ENCODE measurements around the gene NLRP6.
"Not testable (repeated sequence)": the region's sequence is repeated elsewhere in the genome, so short reads cannot be mapped to it uniquely, and the experiment has no call there.

NLRP6 gene

GRCh38 chr11:278001-278951 is at the start of gene NLRP6:
TSS of gene NLRP6 (plus strand) at chr11:278407. CDS start at chr11:278570, 163 bp downstream.
- DNase-seq, result no peak

- no peak for DNase-seq
Observed at GRCh38 chr11:230431-230830, 47.8 kb upstream of the NLRP6 start.

- DNase-seq, result no peak
Observed at GRCh38 chr11:232783-233565, 45.2 kb upstream of the NLRP6 start.

GRCh38 chr11:235180-235579 is 43.0 kb upstream of the NLRP6 start:
- no peak for DNase-seq

GRCh38 chr11:235609-235996 is 42.6 kb upstream of the NLRP6 start:
- DNase-seq, result peak; percentile 64

- peak; percentile 85 for DNase-seq
Observed at GRCh38 chr11:235997-236773, 42.0 kb upstream of the NLRP6 start, which contains the start of gene SIRT3. TSS of gene SIRT3 (minus strand) at chr11:236342. CDS start at chr11:236328, 14 bp downstream.

- DNase-seq, result peak; percentile 85
Observed at GRCh38 chr11:236774-237767, 41.1 kb upstream of the NLRP6 start, which contains the start of gene PSMD13. TSS of gene PSMD13 (plus strand) at chr11:236976. CDS start at chr11:237050, 74 bp downstream.

- not testable (repeated sequence) for DNase-seq
Observed at GRCh38 chr11:238346-238745, 39.9 kb upstream of the NLRP6 start.

GRCh38 chr11:240315-240714 is 37.9 kb upstream of the NLRP6 start:
- DNase-seq, result no peak

- no peak for DNase-seq
Observed at GRCh38 chr11:241634-242033, 36.6 kb upstream of the NLRP6 start.

GRCh38 chr11:244376-244775 is 33.8 kb upstream of the NLRP6 start:
- no peak for DNase-seq

GRCh38 chr11:249062-249461 is 29.1 kb upstream of the NLRP6 start:
- no peak for DNase-seq

- no peak for DNase-seq
Observed at GRCh38 chr11:250274-250673, 27.9 kb upstream of the NLRP6 start.

GRCh38 chr11:250740-251299 is 27.4 kb upstream of the NLRP6 start:
- DNase-seq, result peak; percentile 84

- no peak for DNase-seq
Observed at GRCh38 chr11:251550-251949, 26.7 kb upstream of the NLRP6 start.

GRCh38 chr11:252666-253065 is 25.5 kb upstream of the NLRP6 start:
- no peak for DNase-seq

- DNase-seq, result no peak
Observed at GRCh38 chr11:253160-253885, 24.9 kb upstream of the NLRP6 start.

- DNase-seq, result no peak
Observed at GRCh38 chr11:253886-254270, 24.3 kb upstream of the NLRP6 start.

GRCh38 chr11:255176-255575 is 23.0 kb upstream of the NLRP6 start:
- DNase-seq, result no peak

GRCh38 chr11:255816-256215 is 22.4 kb upstream of the NLRP6 start:
- no peak for DNase-seq
